ENCODE results near the gene JARID2. TPM values are rescaled to one million over a fixed set of nuclear protein-coding genes. Genes with fewer than 3 reads are reported as not detected.

Gene JARID2
- total and polyA plus RNA-seq, 9 of the 15 experiments (the other 6 are each of a cell fraction or from before 2014, with no cell fraction given) = 5.0 to 29.0 (median 15.6) TPM

DNA sequence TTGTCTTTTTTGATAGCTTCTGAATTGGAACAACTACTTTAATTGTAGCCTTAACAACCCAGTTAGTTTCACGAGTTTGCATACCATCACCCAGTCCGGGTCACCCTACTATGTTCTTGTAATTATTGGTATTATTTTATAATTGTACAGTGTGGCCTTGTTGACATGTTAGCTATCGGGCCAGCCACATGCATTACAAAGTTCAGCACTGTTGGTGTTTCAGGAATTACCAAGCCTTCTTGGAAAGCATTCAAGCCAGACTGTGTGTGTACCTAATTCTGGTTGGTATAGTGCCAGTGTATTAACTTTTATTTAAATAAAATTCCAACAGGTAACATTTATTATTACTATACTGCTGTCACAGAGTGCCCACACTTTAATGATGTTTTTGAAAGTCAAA, 150.9 kb downstream of the JARID2 start:
- Histone ChIP-seq H3K36me3 (ENCODE audit: control insufficient read depth, insufficient read depth, low read length) (no peaks in the 10 kb centered on the region), H3K4me2 (ENCODE audit: insufficient read depth, low read length) (no peak overlapping the region), H3K4me3 (no peak overlapping the region), H3K9me1 (ENCODE audit: control insufficient read depth, insufficient read depth, low read length) (no peaks in the 10 kb centered on the region), H3K4me1 (replicated peaks in 1 of 2; ENCODE audit: control insufficient read depth in 2 of 2, insufficient read depth in 2 of 2, low read length in 2 of 2) (peaks cover 7 to 37% of the 10 kb centered on the region in 2 experiments; a peak in 4 of 5 replicates), H3K9ac (ENCODE audit: insufficient read depth in 1 of 2, low read depth in 2 of 2, low read length in 2 of 2) (no peak overlapping the region), H3K27me3 (ENCODE audit: control insufficient read depth in 2 of 2, insufficient read depth in 2 of 2, low read length in 2 of 2) (no peaks in the 10 kb centered on the region), H3K9me3 (replicated peaks; ENCODE audit: control insufficient read depth, insufficient read depth, low read depth, low read length) (no peaks in the 10 kb centered on the region; the same call in 1 of the 2 replicates), H2AFZ (ENCODE audit: low read depth, low read length) (no peak overlapping the region), H3K27ac (ENCODE audit: extremely low read depth, low read depth, low read length) (no peak overlapping the region), H4K20me1 (replicated peaks; ENCODE audit: control insufficient read depth, insufficient read depth, low read length) (peaks cover 19% of the 10 kb centered on the region; the same call in 1 of the 2 replicates), H3K79me2 (ENCODE audit: control insufficient read depth, insufficient read depth, low read length) (peaks cover 95% of the 10 kb centered on the region)
- intact Hi-C loops (cut with micrococcal nuclease) = loop anchor here (10.0 kb wide), 2 partner anchors 532 to 592 kb away; no protein-coding TSS in a partner anchor
- POLR2A ChIA-PET = interaction anchor here (1.2 kb wide), 1 partner anchor 8 kb away, joined by 3 read pairs; no protein-coding TSS in a partner anchor
- CTCF ChIA-PET (ENCODE audit: low intra/inter-chr PET ratio) = no interaction called here
- BruUV-seq (replicated peaks) = no TSS peak
- in situ Hi-C loops (cut with MboI) = no loop called here
- no peak for FAIRE-seq
- no peak for ATAC-seq
- WGBS (ENCODE audit: insufficient coverage, low coverage, missing lambda C conversion rate) = 81% methylated on average over 3 of the region's 3 CpGs
- DNase-seq (ENCODE audit: extremely low read depth in 1 of 4, low spot score in 3 of 4) = no peak
- TF ChIP-seq, protein P1, sequence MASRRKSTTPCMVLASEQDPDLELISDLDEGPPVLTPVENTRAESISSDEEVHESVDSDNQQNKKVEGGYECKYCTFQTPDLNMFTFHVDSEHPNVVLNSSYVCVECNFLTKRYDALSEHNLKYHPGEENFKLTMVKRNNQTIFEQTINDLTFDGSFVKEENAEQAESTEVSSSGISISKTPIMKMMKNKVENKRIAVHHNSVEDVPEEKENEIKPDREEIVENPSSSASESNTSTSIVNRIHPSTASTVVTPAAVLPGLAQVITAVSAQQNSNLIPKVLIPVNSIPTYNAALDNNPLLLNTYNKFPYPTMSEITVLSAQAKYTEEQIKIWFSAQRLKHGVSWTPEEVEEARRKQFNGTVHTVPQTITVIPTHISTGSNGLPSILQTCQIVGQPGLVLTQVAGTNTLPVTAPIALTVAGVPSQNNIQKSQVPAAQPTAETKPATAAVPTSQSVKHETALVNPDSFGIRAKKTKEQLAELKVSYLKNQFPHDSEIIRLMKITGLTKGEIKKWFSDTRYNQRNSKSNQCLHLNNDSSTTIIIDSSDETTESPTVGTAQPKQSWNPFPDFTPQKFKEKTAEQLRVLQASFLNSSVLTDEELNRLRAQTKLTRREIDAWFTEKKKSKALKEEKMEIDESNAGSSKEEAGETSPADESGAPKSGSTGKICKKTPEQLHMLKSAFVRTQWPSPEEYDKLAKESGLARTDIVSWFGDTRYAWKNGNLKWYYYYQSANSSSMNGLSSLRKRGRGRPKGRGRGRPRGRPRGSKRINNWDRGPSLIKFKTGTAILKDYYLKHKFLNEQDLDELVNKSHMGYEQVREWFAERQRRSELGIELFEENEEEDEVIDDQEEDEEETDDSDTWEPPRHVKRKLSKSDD (conservative IDR thresholded peaks at IDR 0.05; ENCODE audit: low read length) = no peak
- TF ChIP-seq JUND (IDR thresholded peaks at IDR 0.05; ENCODE audit: borderline replicate concordance, low read depth, low read length) (no peak), JUND (tag; IDR thresholded peaks at IDR 0.05; ENCODE audit: borderline replicate concordance, low read depth, low read length) (no peak), ATF7 (IDR thresholded peaks at IDR 0.05) (no peak), TFAM (CRISPR knock-in tag; conservative IDR thresholded peaks at IDR 0.05) (no peak), SMARCE1 (IDR thresholded peaks at IDR 0.05) (no peak), MXI1 (IDR thresholded peaks at IDR 0.05; ENCODE audit: low read depth, low read length) (no peak), EP300 (IDR thresholded peaks at IDR 0.05; ENCODE audit: low read length) (no peak), MAFF (IDR thresholded peaks at IDR 0.05; ENCODE audit: low read length) (no peak), ZNF3 (CRISPR knock-in tag; IDR thresholded peaks at IDR 0.05) (no peak), JUNB (CRISPR knock-in tag; conservative IDR thresholded peaks at IDR 0.05) (no peak), NR2F6 (CRISPR knock-in tag; IDR thresholded peaks at IDR 0.05) (no peak), POLR3G (IDR thresholded peaks at IDR 0.05; ENCODE audit: extremely low read depth, insufficient read length, insufficient replicate concordance) (no peak), ETS2 (tag; IDR thresholded peaks at IDR 0.05; ENCODE audit: borderline replicate concordance, poor library complexity, severe bottlenecking) (no peak)
- TF ChIP-seq, protein P2, sequence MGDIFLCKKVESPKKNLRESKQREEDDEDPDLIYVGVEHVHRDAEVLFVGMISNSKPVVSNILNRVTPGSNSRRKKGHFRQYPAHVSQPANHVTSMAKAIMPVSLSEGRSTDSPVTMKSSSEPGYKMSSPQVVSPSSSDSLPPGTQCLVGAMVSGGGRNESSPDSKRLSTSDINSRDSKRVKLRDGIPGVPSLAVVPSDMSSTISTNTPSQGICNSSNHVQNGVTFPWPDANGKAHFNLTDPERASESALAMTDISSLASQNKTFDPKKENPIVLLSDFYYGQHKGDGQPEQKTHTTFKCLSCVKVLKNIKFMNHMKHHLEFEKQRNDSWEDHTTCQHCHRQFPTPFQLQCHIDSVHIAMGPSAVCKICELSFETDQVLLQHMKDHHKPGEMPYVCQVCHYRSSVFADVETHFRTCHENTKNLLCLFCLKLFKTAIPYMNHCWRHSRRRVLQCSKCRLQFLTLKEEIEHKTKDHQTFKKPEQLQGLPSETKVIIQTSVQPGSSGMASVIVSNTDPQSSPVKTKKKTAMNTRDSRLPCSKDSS (IDR thresholded peaks at IDR 0.05; ENCODE audit: low read depth, partially characterized antibody) = no peak
- TF ChIP-seq, protein P3, sequence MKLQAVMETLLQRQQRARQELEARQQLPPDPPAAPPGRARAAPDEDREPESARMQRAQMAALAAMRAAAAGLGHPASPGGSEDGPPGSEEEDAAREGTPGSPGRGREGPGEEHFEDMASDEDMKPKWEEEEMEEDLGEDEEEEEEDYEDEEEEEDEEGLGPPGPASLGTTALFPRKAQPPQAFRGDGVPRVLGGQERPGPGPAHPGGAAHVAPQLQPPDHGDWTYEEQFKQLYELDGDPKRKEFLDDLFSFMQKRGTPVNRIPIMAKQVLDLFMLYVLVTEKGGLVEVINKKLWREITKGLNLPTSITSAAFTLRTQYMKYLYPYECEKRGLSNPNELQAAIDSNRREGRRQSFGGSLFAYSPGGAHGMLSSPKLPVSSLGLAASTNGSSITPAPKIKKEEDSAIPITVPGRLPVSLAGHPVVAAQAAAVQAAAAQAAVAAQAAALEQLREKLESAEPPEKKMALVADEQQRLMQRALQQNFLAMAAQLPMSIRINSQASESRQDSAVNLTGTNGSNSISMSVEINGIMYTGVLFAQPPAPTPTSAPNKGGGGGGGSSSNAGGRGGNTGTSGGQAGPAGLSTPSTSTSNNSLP (IDR thresholded peaks at IDR 0.05; ENCODE audit: borderline replicate concordance, low read depth, low read length) = no peak
- TF ChIP-seq, protein P4, sequence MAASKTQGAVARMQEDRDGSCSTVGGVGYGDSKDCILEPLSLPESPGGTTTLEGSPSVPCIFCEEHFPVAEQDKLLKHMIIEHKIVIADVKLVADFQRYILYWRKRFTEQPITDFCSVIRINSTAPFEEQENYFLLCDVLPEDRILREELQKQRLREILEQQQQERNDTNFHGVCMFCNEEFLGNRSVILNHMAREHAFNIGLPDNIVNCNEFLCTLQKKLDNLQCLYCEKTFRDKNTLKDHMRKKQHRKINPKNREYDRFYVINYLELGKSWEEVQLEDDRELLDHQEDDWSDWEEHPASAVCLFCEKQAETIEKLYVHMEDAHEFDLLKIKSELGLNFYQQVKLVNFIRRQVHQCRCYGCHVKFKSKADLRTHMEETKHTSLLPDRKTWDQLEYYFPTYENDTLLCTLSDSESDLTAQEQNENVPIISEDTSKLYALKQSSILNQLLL (CRISPR knock-in tag; IDR thresholded peaks at IDR 0.05; ENCODE audit: borderline replicate concordance) = no peak

Measured in K562 (cell line).